ENCODE data around the gene NEUROD4.

NEUROD4 gene

DNA sequence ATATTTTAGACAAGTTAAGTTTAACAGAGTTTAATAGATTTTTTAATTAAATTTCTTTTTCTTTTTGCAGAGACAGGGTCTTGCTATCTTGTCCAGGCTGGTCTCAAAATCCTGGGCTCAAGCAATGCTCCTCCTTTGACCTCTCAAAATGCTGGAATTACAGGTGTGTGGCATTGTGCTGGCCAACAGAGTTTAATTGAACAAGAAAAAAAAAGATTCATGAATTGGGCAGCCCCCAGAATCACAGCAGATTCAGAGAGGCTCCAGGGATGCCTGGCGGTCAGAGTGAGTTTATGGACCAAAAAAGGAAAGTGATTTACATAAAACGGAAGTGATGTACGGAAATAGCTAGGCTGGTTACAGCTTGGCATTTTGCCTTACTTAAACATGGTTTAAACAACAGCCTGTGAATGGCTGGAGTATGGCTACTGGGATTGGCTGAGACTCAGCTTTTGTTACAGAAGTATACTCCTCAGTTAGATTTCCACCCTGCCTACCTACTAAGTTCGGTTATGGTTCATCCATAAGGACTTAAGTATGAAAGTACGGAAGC, 20.7 kb upstream of the NEUROD4 start:
- no peak for DNase-seq (ENCODE audit: low read depth)

DNA sequence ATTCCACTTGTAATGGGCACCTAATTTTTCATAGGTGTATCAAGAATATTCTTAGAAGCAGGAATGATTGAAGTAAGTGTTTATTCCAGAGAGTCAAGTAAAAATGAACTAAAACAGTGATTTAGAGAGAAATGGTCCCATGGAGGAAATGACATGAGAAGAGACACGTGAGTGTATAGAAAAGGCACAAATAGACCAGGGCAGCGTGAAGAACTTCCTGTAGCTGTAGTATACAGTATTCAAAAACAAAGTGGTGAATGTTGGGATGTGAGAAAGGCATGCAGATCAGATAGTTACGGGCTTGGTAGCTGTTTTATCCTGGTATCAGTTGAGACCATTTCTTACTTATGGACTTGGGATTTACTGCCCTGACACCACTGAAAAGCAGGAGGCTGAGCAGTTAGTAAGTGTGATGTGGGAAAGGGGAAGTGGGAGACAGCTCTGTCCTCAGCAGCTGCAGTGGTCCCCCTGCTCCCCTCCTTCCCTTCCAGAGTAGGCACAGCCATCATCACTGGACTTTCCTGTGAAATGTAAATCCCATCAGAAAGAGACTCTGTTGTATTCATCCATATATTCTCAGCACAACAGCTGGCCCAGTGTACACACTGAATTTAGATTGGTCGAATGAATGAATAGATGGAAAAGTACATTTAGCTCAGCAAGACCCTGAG, 18.4 kb upstream of the NEUROD4 start:
- no peak for DNase-seq (ENCODE audit: low read depth)

DNA sequence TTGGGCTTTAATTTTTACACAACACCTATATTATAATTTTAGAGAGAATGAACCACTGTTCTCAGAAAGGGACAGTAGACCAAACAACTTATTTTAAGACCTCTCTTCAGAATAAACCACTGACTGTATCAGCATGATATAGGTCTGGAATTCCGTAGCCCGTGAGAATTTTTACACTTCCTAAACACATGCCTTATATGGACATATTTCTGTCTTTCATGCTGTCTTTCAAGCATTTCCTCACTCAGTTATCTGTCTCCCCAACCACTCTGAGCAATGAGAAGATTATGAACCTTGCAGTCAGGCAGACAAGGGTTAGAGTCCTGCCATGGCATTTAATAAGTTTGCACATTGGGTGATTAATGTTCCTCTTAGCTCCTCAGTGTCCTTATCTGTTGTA, 17.4 kb upstream of the NEUROD4 start:
- DNase-seq (ENCODE audit: low read depth): no peak

DNA sequence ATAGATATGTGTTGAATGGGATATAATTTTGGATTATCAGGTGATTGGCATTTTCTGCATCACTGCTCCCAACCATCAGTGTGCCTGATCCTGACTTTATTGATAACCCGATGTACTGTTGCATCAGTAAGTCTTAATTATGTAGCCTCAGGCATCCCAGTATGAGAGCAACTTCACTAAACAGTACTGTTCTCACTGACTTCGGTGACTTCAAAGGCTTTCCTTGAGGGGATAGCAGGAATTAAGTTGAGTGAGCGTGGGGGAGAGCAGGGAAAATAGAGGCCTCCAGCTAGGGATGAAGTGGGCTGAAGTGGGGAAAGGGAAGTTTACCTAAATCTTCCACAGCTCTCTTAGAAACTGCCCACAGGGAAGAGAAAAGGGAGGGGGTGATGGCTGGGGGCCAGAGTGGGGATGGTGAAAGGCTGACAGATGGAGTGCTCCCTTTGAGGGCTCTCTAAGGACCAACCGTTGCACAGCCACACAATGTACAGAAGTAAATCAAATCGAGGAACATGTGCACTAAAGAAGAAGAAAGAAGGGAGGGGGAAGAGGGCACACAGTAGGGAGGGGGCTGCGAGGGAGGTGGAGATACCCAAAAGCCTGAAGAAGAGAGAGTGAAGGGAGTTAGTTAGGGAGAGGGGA, 10.7 kb upstream of the NEUROD4 start:
- DNase-seq (ENCODE audit: low read depth): no peak

DNA sequence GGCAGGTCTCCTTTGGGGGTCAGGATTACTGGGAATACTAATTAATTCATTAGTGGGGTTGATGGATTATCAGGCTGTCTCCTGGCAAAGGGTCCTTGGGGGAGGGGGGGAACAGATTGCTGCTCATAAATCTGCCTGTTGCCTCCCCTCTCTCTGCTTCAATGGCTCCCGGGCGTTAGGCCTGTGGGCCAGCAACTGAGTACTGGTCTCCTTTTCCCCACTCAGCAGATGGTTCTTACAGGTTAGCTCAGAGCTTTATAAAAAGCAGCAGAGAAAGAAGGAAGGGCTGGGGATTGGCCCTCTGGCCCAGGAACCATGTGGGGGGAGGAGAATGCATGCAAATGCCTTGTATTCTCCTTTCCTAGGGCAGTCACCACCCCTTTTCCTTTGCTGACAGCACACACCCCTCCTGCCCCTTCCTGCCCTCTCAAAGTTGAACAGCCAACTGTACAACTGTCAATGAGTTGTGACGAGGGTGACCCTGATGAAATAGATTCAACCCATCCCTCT, 2.3 kb upstream of the NEUROD4 start:
- DNase-seq (ENCODE audit: low read depth): no peak

DNA sequence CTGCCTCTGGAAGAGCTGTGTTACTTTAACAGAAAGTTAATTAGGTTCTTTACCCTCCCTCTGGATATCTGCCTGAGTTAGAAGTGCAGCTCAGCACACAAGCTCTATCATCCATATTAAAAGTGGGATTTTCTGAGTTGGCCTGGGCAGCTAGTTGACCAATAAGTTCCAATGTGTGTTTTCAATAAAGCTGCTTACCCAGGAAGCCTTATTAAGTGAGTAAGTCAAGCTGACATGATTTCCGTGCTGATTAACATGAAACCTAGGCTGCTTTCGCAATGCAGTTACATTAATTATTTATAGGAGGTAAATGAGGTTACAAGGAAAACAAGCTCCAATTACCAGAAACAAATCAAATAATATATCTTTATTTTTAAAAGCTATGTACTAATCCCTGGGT, 4.8 kb downstream of the NEUROD4 start:
- no peak for DNase-seq (ENCODE audit: low read depth)

DNA sequence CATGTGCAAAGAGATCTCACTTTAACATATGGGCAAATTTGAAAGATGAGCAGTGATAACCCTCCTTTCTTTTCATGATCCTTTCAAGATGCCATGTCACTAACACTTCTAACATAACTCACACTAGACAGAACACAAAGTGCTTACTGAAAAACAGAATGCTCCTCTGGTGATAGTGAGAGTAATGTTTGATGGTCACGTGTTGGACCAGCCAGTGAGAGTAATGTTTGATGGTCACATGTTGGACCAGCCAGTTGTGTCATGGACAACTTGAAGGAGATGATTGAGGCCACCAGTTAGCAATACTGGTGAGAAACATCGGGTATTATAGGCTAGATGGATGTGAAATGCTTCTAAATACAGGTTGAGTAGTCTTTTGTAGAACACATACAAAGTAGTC, 5.7 kb downstream of the NEUROD4 start:
- no peak for DNase-seq (ENCODE audit: low read depth)

DNA sequence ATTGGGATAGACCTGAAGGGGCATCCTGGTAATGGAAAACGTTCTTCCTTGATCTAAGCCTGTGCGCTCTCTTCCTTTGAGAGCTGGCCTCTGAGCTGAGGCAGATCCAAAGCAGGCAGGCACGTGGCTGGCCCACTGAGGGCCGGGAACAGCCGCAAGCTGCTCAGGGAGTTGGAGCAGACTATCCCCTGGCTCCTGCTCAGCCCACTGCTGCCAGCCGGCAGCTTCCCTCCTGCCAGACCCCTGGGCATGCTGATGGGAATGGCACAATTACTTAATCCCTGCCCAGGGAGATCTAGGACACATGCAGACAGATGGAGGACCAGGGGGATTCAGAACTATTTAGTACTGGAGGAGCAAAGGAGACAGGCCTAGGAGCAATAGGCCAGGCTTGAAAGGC, 14.4 kb downstream of the NEUROD4 start:
- DNase-seq (ENCODE audit: low read depth): no peak

DNA sequence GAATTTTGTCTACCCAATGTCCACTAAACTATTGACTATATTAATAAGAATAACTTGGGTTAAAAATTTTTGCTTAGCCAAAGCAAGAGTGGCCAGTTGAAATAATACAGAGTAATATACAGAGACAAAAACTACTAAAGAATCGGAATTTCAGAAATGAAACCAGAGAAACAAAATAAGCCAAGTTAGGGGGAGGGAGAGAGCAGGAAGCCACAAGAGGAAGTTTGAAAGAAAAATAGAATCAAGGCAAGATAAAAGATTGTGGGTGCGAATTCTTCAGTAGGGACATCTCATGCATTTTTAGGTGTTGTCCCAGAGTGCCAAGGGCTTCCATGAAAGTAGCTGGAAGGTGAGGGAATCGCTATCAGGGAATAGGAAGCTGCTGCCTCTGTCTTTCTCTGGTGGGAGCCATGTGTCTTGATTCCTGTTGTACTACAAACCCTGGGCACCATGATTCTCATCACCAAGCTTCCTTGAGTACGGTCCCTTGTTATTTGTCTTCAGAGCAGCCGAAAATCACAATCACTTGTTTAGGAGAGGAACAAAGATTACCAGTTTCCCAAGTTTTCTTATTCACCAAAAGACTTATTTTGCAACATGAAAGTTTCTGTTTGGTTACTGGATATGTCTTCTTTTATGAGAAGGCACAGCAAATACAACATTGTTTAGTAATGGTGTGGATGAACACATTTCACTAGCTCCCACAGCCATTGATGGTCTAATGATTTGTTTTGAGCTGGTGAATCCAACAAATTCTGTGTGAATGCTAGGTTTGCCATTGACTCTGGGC, 16.7 kb downstream of the NEUROD4 start:
- DNase-seq (ENCODE audit: low read depth): no peak

DNA sequence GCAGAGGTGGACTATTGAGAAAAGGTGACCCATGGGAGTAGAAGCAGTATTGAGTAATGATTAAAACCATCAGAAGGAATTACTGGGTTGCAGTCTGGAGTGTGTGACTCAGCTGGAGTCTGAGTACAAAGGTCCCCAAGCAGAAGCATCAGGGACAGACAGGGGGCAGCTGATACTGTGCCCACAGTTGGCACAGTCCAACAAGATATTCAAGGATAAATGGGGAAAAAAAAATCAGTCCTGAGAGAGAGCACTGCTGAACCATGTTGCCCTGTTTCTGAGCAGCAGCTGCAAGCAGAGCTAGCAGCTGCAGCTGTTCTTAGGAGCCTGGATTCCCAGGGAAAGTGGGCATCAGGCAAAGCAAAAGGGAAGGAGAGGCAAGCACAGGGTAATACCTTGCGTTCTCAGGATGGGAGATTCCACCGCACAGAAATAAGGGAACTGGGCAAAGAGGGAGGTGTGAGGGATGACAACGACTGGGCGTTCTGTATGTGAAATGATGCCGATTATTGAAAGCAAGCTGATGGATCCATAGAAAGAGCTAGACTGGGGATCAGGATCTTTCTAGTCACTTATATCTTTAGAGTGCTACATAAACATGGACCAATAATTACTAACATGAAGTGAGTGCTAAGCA, 17.7 kb downstream of the NEUROD4 start:
- DNase-seq (ENCODE audit: low read depth): no peak

DNA sequence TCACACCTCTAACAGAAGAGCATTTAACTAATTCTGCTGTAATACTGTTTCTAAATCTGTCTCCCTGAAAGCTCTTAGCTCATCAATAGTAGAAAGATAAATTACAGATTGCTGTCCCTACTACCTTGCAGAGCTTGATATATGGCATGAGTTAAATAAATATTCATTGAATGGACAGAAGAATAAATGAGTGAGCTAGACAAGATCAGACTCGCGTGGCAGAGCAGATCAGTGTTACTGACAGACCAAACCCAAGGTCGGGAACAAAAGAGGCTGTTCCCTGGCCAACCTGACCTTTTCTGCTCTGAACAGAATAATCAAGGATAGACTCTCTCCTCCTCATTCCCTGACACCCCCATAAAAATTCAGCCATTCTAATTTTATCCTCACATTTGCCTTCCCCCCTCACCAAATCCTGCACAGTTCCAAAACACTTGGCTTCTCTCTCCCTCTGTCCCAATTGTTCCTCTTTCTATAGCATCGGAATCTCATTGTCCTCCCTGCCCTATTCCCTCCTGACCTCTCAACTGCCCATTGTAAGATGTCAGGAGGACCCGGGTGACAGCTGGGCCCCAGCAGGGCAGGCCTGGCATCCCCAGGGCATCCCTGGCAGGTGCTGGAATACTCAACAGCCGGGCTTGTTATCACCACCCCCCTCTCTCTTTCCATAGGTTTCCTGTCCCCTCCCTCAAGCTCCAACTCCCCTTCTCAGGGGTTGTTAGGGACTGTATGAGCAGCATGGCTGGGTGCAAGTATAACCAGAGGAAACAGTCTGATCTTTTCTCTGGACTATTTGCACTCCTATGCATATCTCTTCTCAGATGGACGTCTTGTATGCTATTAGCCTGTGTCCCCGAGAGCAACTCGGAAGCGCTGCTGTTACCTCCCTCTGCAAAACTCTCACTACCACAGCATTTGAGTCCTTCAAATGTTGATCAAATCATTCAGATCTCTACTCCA, 19.9 kb downstream of the NEUROD4 start:
- no peak for DNase-seq (ENCODE audit: low read depth)

DNA sequence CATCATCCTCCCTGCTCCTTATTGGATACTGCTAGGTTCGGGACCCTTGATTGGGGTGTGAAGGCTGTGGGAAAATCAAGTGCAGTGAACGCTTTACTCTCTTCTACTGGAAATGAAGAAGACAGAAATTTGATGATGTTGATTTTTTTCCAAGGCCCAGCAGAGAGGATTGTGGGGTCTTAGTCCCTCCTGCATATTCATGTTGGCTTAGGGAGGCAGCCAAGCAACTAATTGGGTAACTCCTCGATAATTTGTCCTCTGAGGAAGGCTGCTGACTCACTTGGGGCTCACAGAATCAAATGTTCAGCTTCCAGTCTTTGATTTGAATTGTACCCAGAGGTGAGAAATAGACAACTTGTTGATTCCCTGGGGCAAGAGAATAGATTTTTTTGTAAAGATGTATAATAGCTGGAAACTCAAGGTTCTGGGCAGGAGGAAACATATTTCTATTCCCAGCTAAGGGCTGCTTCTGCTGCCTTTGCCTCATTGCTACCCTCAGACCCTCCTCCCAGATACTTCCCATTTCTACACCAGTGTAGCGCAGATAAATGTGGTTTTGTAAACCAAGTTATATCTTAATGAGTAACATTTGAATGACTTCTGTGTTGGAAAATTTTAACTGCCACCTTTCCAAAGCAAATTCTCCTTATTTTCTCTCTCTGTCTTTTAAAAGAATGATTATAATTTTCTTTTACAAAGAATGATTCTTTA, 21.7 kb downstream of the NEUROD4 start:
- no peak for DNase-seq (ENCODE audit: low read depth)

DNA sequence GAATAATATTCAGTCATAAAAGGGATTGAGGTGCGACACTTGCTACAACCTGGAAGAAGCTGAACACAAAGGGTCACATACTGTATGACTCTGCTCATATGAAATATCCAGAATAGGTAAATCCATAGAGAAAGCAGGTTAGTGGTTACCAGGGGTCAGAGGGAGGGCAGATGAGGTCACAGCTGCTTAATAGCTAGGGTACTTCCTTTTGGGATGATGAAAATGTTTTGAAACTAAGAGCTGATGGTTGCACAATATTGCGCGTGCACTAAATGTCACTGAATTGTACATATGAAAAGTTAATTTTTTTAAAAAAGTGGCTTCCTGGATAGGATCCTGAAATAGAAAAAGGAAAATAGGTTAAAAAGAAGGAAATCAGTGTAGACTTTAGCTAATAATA, 23.8 kb downstream of the NEUROD4 start:
- DNase-seq (ENCODE audit: low read depth): no peak

DNA sequence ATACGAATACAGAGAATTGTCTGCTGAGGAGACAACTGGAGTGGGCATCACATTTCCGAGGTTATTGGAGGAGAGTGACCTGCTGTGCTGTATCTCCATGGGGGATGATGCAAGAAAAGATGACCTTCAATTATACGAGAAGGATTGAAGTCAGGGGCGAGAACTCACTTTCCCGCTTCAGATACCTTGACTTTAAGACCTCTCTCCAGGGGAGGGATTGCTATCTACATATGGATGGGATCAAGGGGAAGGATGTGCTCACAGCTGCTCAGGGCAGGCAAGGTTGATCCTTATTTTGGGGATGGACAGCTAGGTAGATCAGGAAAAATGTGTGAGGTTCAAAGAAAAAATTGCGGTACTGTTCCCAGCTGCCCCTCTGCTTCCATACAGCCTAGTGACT, 24.4 kb downstream of the NEUROD4 start:
- DNase-seq (ENCODE audit: low read depth): no peak

DNA sequence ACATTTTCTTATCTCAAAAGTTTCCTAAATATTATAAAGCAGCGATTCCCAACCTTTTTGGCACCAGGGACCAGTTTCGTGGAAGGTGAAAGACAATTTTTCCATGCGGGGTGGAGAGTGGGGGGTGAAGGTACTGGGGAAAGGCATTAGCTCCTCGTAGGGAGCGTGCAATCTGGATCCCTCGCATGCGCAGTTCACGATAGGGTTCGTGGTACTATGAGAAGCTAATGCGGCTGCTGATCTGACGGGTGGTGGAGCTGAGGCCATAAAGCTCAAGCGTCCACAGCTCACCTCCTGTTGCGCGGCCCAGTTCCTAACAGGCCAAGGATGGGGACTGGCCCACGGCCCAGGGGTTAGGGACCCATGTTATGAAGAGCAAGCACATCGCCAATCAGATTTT, 29.9 kb downstream of the NEUROD4 start:
- no peak for DNase-seq (ENCODE audit: low read depth)

DNA sequence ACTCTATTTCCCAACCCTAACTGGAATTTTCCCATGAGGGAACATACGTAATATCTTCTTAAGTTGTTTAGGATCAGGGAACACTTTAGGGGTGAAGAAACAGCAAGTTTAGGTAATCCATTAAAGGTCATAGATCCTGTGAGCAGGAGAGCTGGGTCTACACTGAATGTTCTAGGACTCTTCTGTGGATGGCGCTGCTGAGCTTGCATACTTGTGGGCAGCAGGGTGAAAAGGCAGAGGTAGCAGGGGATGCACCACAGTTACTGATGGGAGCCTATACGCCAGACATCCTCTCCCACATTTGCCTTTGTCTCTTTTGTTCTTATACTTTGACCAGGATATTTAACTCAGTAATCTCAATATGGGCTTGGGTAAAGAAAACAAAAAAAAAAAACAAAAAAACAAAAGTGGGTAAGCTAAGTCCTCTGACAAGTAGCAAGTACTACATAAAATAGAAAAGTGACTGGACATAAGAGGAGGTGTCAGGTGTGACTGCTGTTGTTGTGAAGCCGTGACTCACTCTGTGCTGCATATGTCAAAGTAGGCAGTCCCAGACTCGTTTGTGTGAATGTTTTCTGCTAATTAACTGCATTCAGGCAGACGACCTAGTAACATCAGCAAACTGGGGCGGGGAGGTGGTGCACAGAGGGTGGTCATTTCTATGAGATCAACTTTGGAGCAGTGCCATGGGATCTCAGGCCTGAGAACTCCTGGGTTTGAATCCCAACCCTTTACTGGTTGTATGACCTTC, 31.6 kb downstream of the NEUROD4 start:
- no peak for DNase-seq (ENCODE audit: low read depth)

DNA sequence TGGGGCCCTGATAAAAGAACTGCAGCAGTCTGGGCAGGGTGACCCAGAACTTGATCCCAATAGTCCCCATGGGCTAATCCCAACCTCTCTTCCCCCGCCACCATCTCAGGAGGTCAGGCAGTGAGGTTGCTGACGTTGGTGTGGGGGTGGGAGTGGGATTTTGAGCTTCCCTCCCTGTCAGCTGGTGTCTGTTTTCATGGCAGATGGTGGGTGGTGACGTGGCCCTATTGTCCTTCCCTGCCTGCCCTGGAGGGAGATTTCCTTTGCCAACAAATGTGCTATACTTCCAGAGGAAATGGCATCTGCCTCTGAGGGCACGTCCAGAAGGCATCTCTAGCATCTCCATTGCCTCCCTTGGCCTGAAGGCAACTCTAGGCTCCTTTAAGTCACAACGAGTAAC, 37.7 kb downstream of the NEUROD4 start:
- DNase-seq (ENCODE audit: low read depth): no peak

DNA sequence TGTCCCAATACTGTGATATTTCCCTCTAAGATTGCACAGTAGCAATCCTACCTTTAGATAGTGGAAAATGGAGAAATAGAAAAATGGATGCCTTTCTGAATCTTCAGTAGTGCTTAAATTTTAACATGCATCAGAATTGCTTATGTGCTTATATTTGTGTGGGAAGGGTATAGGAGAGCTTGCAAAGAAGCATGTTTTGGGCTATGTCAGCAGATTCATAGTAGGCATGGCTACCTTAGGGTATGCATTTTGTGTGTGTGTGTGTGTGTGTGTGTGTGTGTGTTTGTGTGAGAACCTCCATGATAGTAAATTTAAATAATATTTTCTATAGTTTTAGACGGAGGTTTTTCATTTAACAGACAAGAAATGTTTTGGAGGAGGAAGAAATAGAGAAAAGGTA, 38.3 kb downstream of the NEUROD4 start:
- DNase-seq (ENCODE audit: low read depth): no peak

DNA sequence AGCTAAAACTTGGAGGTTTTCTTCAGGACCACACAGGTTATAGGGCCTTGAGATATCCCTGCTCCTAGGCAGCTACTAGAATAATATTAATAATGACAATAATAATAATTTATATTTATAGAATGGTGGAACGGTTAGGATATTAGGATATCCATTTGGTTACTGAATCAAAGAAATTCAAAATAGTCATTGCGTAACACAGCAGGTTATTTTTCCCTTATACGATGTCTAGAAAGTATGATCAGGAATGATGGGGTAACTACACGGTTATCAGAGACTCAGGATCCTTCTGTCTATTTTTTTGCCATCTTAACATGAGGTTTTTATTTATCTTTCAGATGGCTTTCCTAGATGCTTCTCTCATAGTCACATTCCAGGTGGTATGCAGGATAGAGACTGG, 39.0 kb downstream of the NEUROD4 start:
- no peak for DNase-seq (ENCODE audit: low read depth)

DNA sequence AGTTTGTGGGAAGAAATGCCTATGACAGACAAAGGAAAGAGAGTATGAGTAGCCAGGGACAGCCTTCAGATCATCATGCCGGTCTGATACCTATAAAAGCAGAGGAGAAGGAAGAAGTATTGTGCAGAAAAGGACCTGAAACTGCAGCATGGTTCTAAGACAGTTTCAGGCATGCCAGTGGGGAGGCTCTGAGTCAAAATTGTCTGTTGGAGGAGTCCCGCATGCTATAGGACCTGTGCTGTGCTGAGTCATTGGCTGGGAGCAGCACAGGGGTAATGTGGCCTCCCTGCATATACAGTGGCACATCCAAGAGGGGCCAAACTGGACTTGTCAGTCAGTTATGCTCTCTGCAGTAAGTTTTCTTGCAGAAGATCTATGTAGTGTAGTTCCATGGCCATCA, 40.7 kb downstream of the NEUROD4 start:
- DNase-seq (ENCODE audit: low read depth): no peak

All from stimulated activated CD8-positive, alpha-beta memory T cell treated with anti-CD3 and anti-CD28 coated beads, Interleukin-12 subunit alpha, Interleukin-12 subunit beta, amount 100 ng/mL, for 4 hours (primary cell).